HEK293 (cell line): ENCODE results near the gene HYPK.

ENCODE experiments used
- CTCF ChIA-PET: fragments of 350-600 bp; formaldehyde crosslinking; extraction: SDS; loops from one replicate; lab custom pipeline; 2021; ENCODE audit warnings: antibody characterized with exemption; lab: Yijun Ruan, JAX
- POLR2A ChIA-PET: fragments of 300-600 bp; formaldehyde crosslinking; extraction: SDS; loops from one replicate; lab custom pipeline; 2020; ENCODE audit warnings: antibody characterized with exemption, inconsistent platforms; lab: Yijun Ruan, JAX
- H3K27ac ChIP-seq: fragments of 200-500 bp; sonication (Bioruptor generic); 2 replicates; pipeline ENCODE4 v1.5.1; 2014; ENCODE audit warnings: low read depth, low read length, control low read depth, inconsistent platforms; ENCODE audit errors: extremely low read depth
- H3K36me3 ChIP-seq, 2 experiments: fragments of 200-500 bp in 1 of 2; sonication (Bioruptor generic) in 1 of 2; 1 replicate in 1 of 2; 2 replicates in 1 of 2; pipeline ENCODE4 v1.5.1; 2014 to 2017; ENCODE audit warnings: inconsistent platforms in 2 of 2, low read length in 2 of 2; ENCODE audit not compliant: control insufficient read depth in 2 of 2, insufficient read depth in 1 of 2
- H3K4me1 ChIP-seq: fragments of 200-500 bp; sonication (Bioruptor generic); 2 replicates; pipeline ENCODE4 v1.5.1; 2014; ENCODE audit warnings: mild to moderate bottlenecking, low read length, inconsistent platforms; ENCODE audit not compliant: control insufficient read depth, insufficient read depth
- H3K4me3 ChIP-seq: 2 replicates; pipeline ENCODE4 v1.5.1; 2011; ENCODE audit warnings: low read depth, mild to moderate bottlenecking, control low read depth, low read length, moderate library complexity
- H3K9me3 ChIP-seq: fragments of 200-500 bp; sonication (Bioruptor generic); 2 replicates; pipeline ENCODE4 v1.5.1; 2014; ENCODE audit warnings: low read depth, low read length, inconsistent platforms; ENCODE audit not compliant: control insufficient read depth, insufficient read depth
- GLIS1 ChIP-seq: fragments of 450-650 bp; formaldehyde crosslinking; IDR thresholded peaks from 2 replicates; pipeline ENCODE4 v1.5.1; 2016; ENCODE audit warnings: missing biosample characterization, missing genetic modification characterization
- INSM2 ChIP-seq: fragments of 450-650 bp; formaldehyde crosslinking; IDR thresholded peaks from 2 replicates; pipeline ENCODE4 v1.5.1; 2016; ENCODE audit warnings: missing biosample characterization, missing genetic modification characterization
- KLF16 ChIP-seq: fragments of 450-650 bp; formaldehyde crosslinking; IDR thresholded peaks from 2 replicates; pipeline ENCODE4 v1.5.1; 2017; ENCODE audit warnings: missing biosample characterization, missing genetic modification characterization
- PRDM1 ChIP-seq: fragments of 450-650 bp; formaldehyde crosslinking; IDR thresholded peaks from 2 replicates; pipeline ENCODE4; 2016; ENCODE audit warnings: missing biosample characterization, missing genetic modification characterization
- PRDM10 ChIP-seq: fragments of 450-650 bp; formaldehyde crosslinking; IDR thresholded peaks from 2 replicates; pipeline ENCODE4 v1.5.1; 2016; ENCODE audit warnings: missing biosample characterization, missing genetic modification characterization
- RBAK ChIP-seq: fragments of 450-650 bp; formaldehyde crosslinking; IDR thresholded peaks from 2 replicates; pipeline ENCODE4 v1.5.1; 2016; ENCODE audit warnings: missing biosample characterization, missing genetic modification characterization
- REST ChIP-seq: fragments of 450-650 bp; formaldehyde crosslinking; IDR thresholded peaks from 2 replicates; pipeline ENCODE4 v1.5.1; 2016; ENCODE audit warnings: missing biosample characterization, missing genetic modification characterization
- ZBTB21 ChIP-seq: fragments of 450-650 bp; formaldehyde crosslinking; IDR thresholded peaks from 2 replicates; pipeline ENCODE4 v1.5.1; 2017; ENCODE audit warnings: missing biosample characterization, missing genetic modification characterization
- ZBTB7A ChIP-seq: fragments of 450-650 bp; formaldehyde crosslinking; IDR thresholded peaks from 2 replicates; pipeline ENCODE4 v1.5.1; 2016; ENCODE audit warnings: low read depth, missing biosample characterization, missing genetic modification characterization
- ZIC2 ChIP-seq: fragments of 450-650 bp; formaldehyde crosslinking; IDR thresholded peaks from 2 replicates; pipeline ENCODE4 v1.5.1; 2016; ENCODE audit warnings: missing biosample characterization, missing genetic modification characterization
- ZNF112 ChIP-seq: fragments of 450-650 bp; formaldehyde crosslinking; IDR thresholded peaks from 2 replicates; pipeline ENCODE4 v1.5.0; 2017; ENCODE audit warnings: missing biosample characterization, missing genetic modification characterization
- ZNF132 ChIP-seq: fragments of 450-650 bp; formaldehyde crosslinking; IDR thresholded peaks from 2 replicates; pipeline ENCODE4 v1.5.1; 2017; ENCODE audit warnings: missing biosample characterization, missing genetic modification characterization, borderline replicate concordance
- ZNF140 ChIP-seq: fragments of 450-650 bp; formaldehyde crosslinking; IDR thresholded peaks from 2 replicates; pipeline ENCODE4 v1.5.1; 2016; ENCODE audit warnings: missing biosample characterization, missing genetic modification characterization
- ZNF341 ChIP-seq: fragments of 450-650 bp; formaldehyde crosslinking; IDR thresholded peaks from 2 replicates; pipeline ENCODE4; 2016; ENCODE audit warnings: low read depth, missing biosample characterization, missing genetic modification characterization
- ZNF544 ChIP-seq: fragments of 450-650 bp; formaldehyde crosslinking; IDR thresholded peaks from 2 replicates; pipeline ENCODE4 v1.5.0; 2017; ENCODE audit warnings: missing biosample characterization, missing genetic modification characterization
- ZNF561 ChIP-seq: fragments of 450-650 bp; IDR thresholded peaks from 2 replicates; pipeline ENCODE4 v1.5.1; 2018; ENCODE audit warnings: missing biosample characterization, missing genetic modification characterization, borderline replicate concordance
- ZNF571 ChIP-seq: fragments of 450-650 bp; formaldehyde crosslinking; IDR thresholded peaks from 2 replicates; pipeline ENCODE4 v1.5.0; 2017; ENCODE audit warnings: missing biosample characterization, missing genetic modification characterization
- ZNF660 ChIP-seq: fragments of 450-650 bp; IDR thresholded peaks from 2 replicates; pipeline ENCODE4 v1.5.1; 2018; ENCODE audit warnings: missing biosample characterization, mild to moderate bottlenecking, missing genetic modification characterization
- ZNF701 ChIP-seq: fragments of 450-650 bp; formaldehyde crosslinking; IDR thresholded peaks from 2 replicates; pipeline ENCODE4 v1.5.1; 2016; ENCODE audit warnings: missing biosample characterization, missing genetic modification characterization
- ZNF785 ChIP-seq: fragments of 450-650 bp; formaldehyde crosslinking; IDR thresholded peaks from 2 replicates; pipeline ENCODE4 v1.5.1; 2016; ENCODE audit warnings: missing biosample characterization, missing genetic modification characterization
- ZXDB ChIP-seq: fragments of 450-650 bp; formaldehyde crosslinking; IDR thresholded peaks from 2 replicates; pipeline ENCODE4 v1.5.1; 2016; ENCODE audit warnings: missing biosample characterization, missing genetic modification characterization

The HYPK gene

GRCh38 chr15:43796566-43796965, 3.8 kb upstream of the HYPK start:
- CTCF ChIA-PET = interaction anchor here (0.6 to 2.6 kb wide), 2 partner anchors 13 to 20 kb away, joined by 3 to 6 read pairs; partner anchors contain the start of gene ELL3
- TF ChIP-seq ZNF571 (no peak), ZNF785 (tag by site-specific recombination) (no peak), ZNF660 (tag by site-specific recombination) (no peak), INSM2 (tag by site-specific recombination) (no peak), ZBTB7A (no peak), ZXDB (tag by site-specific recombination) (no peak)
- POLR2A ChIA-PET = interaction anchor here (1.0 to 3.0 kb wide), 2 partner anchors 8 to 28 kb away, joined by 6 to 11 read pairs; partner anchors contain the start of gene MFAP1
- Histone ChIP-seq H3K4me1 (0 out of 2 replicates have a peak, but pooled peaks cover 3% of the 10 kb centered on the region), H3K36me3 (peaks cover 0 to 67% of the 10 kb centered on the region in 2 experiments; a peak in 1 of 3 replicates), H3K9me3 (no peaks in the 10 kb centered on the region), H3K4me3 (no peak overlapping the region), H3K27ac (no peak overlapping the region)

- H3K4me3 ChIP-seq = no peak overlapping the region
- ChIA-PET CTCF (no interaction called here), POLR2A (interaction anchor here (1.8 kb wide), 1 partner anchor 23 kb away, joined by 8 read pairs; the partner anchor contains the start of gene ELL3)
- no peak overlapping the region for H3K27ac ChIP-seq
- H3K36me3 ChIP-seq = peaks cover 5 to 70% of the 10 kb centered on the region in 2 experiments
- 0 out of 2 replicates have a peak, but pooled peaks cover 3% of the 10 kb centered on the region for H3K4me1 ChIP-seq
- TF ChIP-seq ZNF701 (tag by site-specific recombination) (no peak), PRDM1 (tag by site-specific recombination) (peak; percentile 51; the same call in 1 of the 2 replicates), ZNF132 (tag by site-specific recombination) (no peak), ZNF140 (tag by site-specific recombination) (no peak), RBAK (tag by site-specific recombination) (no peak), ZNF561 (tag by site-specific recombination) (no peak), ZIC2 (tag by site-specific recombination) (peak; percentile 59), GLIS1 (peak; percentile 49), ZNF660 (tag by site-specific recombination) (no peak), KLF16 (tag by site-specific recombination) (no peak)
- H3K9me3 ChIP-seq = no peaks in the 10 kb centered on the region
These were observed 1.0 kb upstream of the HYPK start for GRCh38 chr15:43799209-43799944.

GRCh38 chr15:43799945-43800285, 484 bp upstream of the HYPK start, which contains the start of gene SERINC4:
SERINC4 (minus strand) TSS chr15:43800220; CDS start chr15:43799986, 234 bp downstream.
- Histone ChIP-seq H3K36me3 (peaks cover 5 to 70% of the 10 kb centered on the region in 2 experiments), H3K9me3 (no peaks in the 10 kb centered on the region), H3K4me1 (0 out of 2 replicates have a peak, but pooled peaks cover 3% of the 10 kb centered on the region), H3K4me3 (peak within 1 kb of the TSS; percentile 88), H3K27ac (peak within 1 kb of the TSS; percentile 65)
- POLR2A ChIA-PET = interaction anchor here (1.6 to 2.1 kb wide), 3 partner anchors 10 to 24 kb away, joined by 6 to 12 read pairs (median 8); partner anchors contain the start of genes ELL3 and MFAP1
- CTCF ChIA-PET = no interaction called here
- TF ChIP-seq PRDM10 (no peak), ZBTB21 (no peak), REST (tag by site-specific recombination) (no peak), ZNF112 (tag by site-specific recombination) (no peak), ZNF341 (peak; percentile 53; the same call in 1 of the 2 replicates), ZNF544 (tag by site-specific recombination) (no peak)
